IPS-18a (cell line): ENCODE measurements around the gene PLCB1.

Source experiments
- H3K27ac ChIP-seq: one replicate; pipeline ENCODE4 v1.5.1; 2013; ENCODE audit warnings: low read length
- H3K27me3 ChIP-seq: one replicate; pipeline ENCODE4 v1.6.1; 2013; ENCODE audit warnings: mild to moderate bottlenecking, low read length; ENCODE audit not compliant: control insufficient read depth, insufficient read depth
- H3K36me3 ChIP-seq: one replicate; pipeline ENCODE4 v1.6.1; 2013; ENCODE audit warnings: low read depth, low read length; ENCODE audit not compliant: control insufficient read depth
- H3K4me1 ChIP-seq: one replicate; pipeline ENCODE4 v1.6.1; 2013; ENCODE audit warnings: low read depth, low read length; ENCODE audit not compliant: control insufficient read depth
- H3K4me3 ChIP-seq: one replicate; pipeline ENCODE4 v1.5.1; 2013; ENCODE audit warnings: low read length
- H3K9ac ChIP-seq: one replicate; pipeline ENCODE4 v1.6.1; 2013; ENCODE audit warnings: mild to moderate bottlenecking, low read length, moderate library complexity
- H3K9me3 ChIP-seq: one replicate; pipeline ENCODE4 v1.6.1; 2013; ENCODE audit warnings: low read depth, low read length; ENCODE audit not compliant: control insufficient read depth

PLCB1 gene

DNA sequence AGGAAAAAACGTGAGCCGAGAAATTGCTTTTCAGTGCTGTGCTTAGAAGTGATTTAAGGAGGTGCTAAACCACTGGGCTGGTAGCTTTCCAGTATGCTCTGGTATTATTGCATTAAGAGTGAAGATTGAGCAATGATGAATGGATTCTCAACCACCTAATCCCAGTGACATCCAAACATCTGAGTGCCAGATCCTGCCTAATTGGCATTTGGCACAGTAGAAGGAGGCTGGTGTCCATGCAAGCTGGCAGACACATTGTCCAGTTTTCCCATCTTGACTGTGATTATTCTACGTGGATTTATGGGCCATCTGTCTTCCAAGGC, 538.8 kb downstream of the PLCB1 start:
- H3K4me3 ChIP-seq: no peak overlapping the region

GRCh38 chr20:8671370-8671961, 539.4 kb downstream of the PLCB1 start:
- H3K4me1 ChIP-seq: no peaks in the 10 kb centered on the region
- H3K27ac ChIP-seq: no peak overlapping the region
- no peaks in the 10 kb centered on the region for H3K36me3 ChIP-seq
- H3K9me3 ChIP-seq: no peaks in the 10 kb centered on the region
- H3K9ac ChIP-seq: no peak overlapping the region
- no peak overlapping the region for H3K4me3 ChIP-seq
- H3K27me3 ChIP-seq: no peaks in the 10 kb centered on the region

More for the DNA sequence above, 538.8 kb downstream of the PLCB1 start:
- H3K27ac ChIP-seq: no peak overlapping the region
- H3K9ac ChIP-seq: no peak overlapping the region
- H3K36me3 ChIP-seq: no peaks in the 10 kb centered on the region
- H3K27me3 ChIP-seq: no peaks in the 10 kb centered on the region
- H3K4me1 ChIP-seq: no peaks in the 10 kb centered on the region
- no peaks in the 10 kb centered on the region for H3K9me3 ChIP-seq

DNA sequence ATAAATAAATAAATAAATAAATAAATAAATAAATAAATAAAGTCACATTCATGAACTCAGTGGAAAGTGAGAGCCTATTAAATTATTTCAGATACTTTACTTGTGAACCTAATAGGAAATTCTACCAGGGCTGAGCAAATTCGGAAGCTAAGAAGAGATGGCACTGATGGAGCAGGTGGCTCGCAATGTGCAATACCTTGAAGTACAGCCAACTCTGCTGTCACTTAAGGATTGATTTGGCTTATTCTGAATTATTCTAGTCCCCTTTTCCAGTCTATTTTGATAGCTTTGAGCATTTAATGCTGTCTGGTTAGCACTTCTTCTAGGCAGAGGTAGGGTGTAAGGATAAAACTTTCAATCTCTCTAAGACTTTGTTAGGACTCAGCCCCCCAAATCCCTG, 541.0 kb downstream of the PLCB1 start:
- Histone ChIP-seq H3K9me3 (no peaks in the 10 kb centered on the region), H3K4me1 (no peaks in the 10 kb centered on the region), H3K27me3 (no peaks in the 10 kb centered on the region), H3K9ac (no peak overlapping the region), H3K36me3 (no peaks in the 10 kb centered on the region), H3K27ac (no peak overlapping the region), H3K4me3 (no peak overlapping the region)

- no peaks in the 10 kb centered on the region for H3K9me3 ChIP-seq
These were observed 543.8 kb downstream of the PLCB1 start for GRCh38 chr20:8675896-8676295.

DNA sequence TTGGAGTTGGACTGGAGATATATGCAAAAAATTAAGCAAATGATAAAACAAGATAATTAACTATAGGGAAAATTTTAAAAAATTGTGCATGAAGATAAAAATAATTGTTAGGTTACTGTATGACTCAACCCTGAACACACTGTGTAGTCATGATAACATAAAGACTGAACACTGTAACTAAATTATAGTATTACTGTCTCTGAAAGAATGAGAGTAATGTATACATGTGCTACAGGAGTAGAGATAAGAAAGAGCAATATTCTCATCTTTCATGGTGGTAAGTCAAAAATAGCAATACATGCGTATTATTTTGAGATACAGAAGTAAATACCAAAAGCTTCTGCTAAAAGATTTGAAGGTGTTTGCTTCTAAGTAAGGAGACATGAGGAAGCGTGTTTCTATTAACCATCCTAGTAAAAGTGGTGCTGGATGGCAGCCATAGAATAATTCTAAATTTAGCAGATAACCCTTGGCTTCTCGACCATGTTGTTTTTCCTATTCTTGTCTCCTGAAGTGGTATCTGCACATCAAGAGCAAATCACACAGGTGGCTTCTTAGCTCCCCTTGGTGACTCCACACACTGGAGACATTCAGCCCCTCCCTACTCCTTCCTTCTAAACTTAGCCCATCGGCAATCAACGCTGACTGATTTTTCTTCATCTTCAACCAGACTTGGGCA, 546.2 kb downstream of the PLCB1 start:
- Histone ChIP-seq H3K4me3 (no peak overlapping the region), H3K9ac (no peak overlapping the region), H3K27ac (no peak overlapping the region), H3K9me3 (no peaks in the 10 kb centered on the region), H3K36me3 (no peaks in the 10 kb centered on the region), H3K27me3 (no peaks in the 10 kb centered on the region), H3K4me1 (no peaks in the 10 kb centered on the region)

More at GRCh38 chr20:8675896-8676295, 543.8 kb downstream of the PLCB1 start:
- Histone ChIP-seq H3K27me3 (no peaks in the 10 kb centered on the region), H3K4me1 (no peaks in the 10 kb centered on the region), H3K4me3 (no peak overlapping the region), H3K9ac (no peak overlapping the region), H3K36me3 (no peaks in the 10 kb centered on the region), H3K27ac (no peak overlapping the region)

GRCh38 chr20:8689337-8689736, 557.3 kb downstream of the PLCB1 start:
- H3K4me1 ChIP-seq: no peaks in the 10 kb centered on the region
- H3K36me3 ChIP-seq: no peaks in the 10 kb centered on the region
- H3K9ac ChIP-seq: no peak overlapping the region
- H3K27ac ChIP-seq: no peak overlapping the region
- no peaks in the 10 kb centered on the region for H3K9me3 ChIP-seq
- H3K27me3 ChIP-seq: no peaks in the 10 kb centered on the region
- no peak overlapping the region for H3K4me3 ChIP-seq

DNA sequence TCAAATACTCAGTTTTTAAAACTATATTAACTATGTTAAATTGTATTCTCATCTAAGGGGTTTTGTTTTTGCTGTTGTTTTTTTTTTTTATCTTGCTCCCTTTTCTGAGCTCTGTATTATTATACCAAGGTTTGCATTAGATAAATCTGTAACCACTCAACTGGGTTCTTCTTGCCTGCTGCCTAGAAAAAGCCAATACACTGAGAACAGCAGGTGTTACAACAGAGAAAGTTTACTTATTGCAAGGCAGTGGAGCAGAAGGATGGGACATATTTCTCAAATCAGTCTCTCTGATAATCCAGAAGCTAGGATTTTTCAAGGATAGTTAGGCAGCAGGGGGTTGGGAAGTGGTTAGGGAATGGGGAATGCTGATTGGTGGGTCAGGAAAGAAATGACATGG, 558.0 kb downstream of the PLCB1 start:
- Histone ChIP-seq H3K9me3 (no peaks in the 10 kb centered on the region), H3K4me1 (no peaks in the 10 kb centered on the region), H3K36me3 (no peaks in the 10 kb centered on the region), H3K27me3 (no peaks in the 10 kb centered on the region), H3K9ac (no peak overlapping the region), H3K4me3 (no peak overlapping the region), H3K27ac (no peak overlapping the region)

DNA sequence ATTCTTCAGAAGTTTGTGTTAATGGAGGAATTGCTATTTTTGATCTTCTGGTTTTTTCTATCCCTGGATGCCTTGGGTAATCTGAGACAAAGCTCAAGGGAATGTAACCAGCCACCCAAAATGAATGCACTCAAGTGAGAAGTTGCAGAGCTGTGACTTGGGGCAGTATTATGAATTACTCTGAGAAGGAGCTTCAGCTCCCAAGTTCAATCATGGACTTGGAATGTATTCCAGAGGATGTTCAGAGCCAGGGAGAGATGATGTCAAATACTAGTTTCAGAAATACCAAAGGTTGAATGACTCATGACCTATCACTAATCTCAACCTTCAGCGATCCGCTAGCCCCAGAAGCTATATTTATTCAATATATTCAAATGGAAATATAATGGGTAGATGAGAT, 561.6 kb downstream of the PLCB1 start:
- Histone ChIP-seq H3K4me3 (no peak overlapping the region), H3K4me1 (no peaks in the 10 kb centered on the region), H3K27me3 (no peaks in the 10 kb centered on the region), H3K9me3 (no peaks in the 10 kb centered on the region), H3K9ac (no peak overlapping the region), H3K27ac (no peak overlapping the region), H3K36me3 (no peaks in the 10 kb centered on the region)

- no peak overlapping the region for H3K9ac ChIP-seq
- H3K4me1 ChIP-seq: no peaks in the 10 kb centered on the region
- no peaks in the 10 kb centered on the region for H3K27me3 ChIP-seq
- H3K36me3 ChIP-seq: no peaks in the 10 kb centered on the region
- no peak overlapping the region for H3K4me3 ChIP-seq
- no peaks in the 10 kb centered on the region for H3K9me3 ChIP-seq
- H3K27ac ChIP-seq: no peak overlapping the region
These were observed 568.7 kb downstream of the PLCB1 start for GRCh38 chr20:8700756-8701155.

DNA sequence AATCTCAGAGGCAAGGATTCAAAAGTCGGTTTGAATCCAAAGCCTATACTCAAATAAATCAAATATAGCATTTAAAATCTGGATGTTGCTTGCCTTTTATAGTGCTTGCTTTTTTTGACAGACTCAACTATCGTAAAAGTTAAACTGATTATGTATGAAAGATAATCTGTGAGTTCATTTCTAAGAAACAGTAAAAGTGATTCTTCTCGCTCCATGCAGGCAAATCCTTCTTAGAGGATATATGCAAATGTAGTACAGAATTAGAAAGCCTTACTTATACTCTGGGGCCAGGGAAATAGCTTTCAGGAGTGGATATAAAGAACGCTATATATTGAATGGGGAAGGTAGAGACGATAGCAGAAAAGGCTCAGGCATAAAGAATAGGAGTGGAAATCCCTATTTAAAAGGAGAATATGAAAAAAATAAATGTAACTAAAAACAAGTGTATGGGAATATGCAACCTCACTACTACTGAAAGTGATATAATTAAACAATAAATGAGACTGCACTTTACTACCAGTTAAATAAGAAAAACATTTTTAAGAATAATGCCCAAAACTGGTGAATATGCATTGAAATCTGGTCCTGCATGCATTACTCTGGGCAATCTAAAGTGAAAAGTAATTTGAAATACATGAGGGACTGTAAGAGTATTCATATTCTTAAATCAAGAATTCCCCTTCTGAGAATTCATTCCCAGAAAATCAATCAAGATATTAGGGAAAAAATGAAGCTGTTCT, 575.1 kb downstream of the PLCB1 start:
- Histone ChIP-seq H3K27ac (no peak overlapping the region), H3K4me1 (no peaks in the 10 kb centered on the region), H3K27me3 (no peaks in the 10 kb centered on the region), H3K9ac (no peak overlapping the region), H3K36me3 (no peaks in the 10 kb centered on the region), H3K9me3 (no peaks in the 10 kb centered on the region), H3K4me3 (no peak overlapping the region)

DNA sequence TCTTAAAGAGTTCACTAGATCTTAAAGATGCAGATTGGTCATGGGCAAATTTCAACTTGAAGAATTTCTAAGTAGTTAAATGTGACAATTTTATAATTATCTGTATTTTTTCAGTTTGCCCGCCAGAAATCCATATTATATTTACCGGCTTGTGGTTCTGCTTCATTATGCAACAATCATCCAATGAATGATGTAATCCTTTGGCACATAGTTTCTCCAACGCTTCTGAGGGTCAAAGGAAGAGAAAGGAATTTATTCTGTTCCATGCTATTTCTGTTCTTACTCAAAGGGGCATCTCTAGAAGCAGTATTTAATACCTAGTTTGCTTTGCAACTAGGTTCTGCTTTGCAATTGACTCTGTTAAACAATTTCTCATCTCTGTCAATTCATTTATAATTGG, 577.6 kb downstream of the PLCB1 start:
- Histone ChIP-seq H3K9ac (no peak overlapping the region), H3K4me1 (peaks cover 7% of the 10 kb centered on the region), H3K27me3 (no peaks in the 10 kb centered on the region), H3K27ac (no peak overlapping the region), H3K9me3 (no peaks in the 10 kb centered on the region), H3K4me3 (no peak overlapping the region), H3K36me3 (no peaks in the 10 kb centered on the region)

DNA sequence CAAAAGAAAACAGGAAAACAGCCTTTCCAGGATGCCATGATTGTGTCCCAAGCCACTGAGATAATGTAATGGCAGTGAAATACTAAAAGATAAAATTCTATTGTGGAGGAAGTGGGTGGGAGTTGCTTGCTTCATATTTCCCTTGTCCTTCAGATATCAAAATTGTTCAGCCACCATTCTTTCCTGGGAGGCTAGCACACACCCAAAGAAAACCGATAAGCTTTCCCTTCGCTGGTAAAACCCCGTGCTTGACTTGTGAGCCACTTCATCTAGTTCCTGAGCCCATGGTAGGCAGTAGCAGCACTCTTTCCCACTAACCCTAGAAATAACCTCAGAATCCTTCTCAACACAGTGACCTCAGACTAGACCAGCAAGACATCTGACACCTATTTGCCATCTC, 579.4 kb downstream of the PLCB1 start:
- no peak overlapping the region for H3K9ac ChIP-seq
- no peaks in the 10 kb centered on the region for H3K9me3 ChIP-seq
- no peaks in the 10 kb centered on the region for H3K27me3 ChIP-seq
- H3K4me3 ChIP-seq: no peak overlapping the region
- H3K36me3 ChIP-seq: no peaks in the 10 kb centered on the region
- no peak overlapping the region for H3K27ac ChIP-seq
- H3K4me1 ChIP-seq: peaks cover 10% of the 10 kb centered on the region
